Liver (tissue), 9 donors: ENCODE measurements around the gene CLEC4E. TPM values are rescaled to one million over a fixed set of nuclear protein-coding genes. Genes with fewer than 3 reads are reported as not detected.

Source experiments
- DNase-seq: peaks from one replicate; pipeline ENCODE4 v3.0.0-alpha.2; 2017; ENCODE audit warnings: low spot score
- H3K27ac ChIP-seq, 2 donors: one replicate each; pipeline ENCODE4 v1.7.0; 2013; ENCODE audit warnings: inconsistent platforms in 2 of 2, low read length in 2 of 2, control low read depth in 1 of 2, low read depth in 1 of 2, mild to moderate bottlenecking in 1 of 2
- H3K27me3 ChIP-seq, 4 donors: one replicate each; pipeline versions ENCODE4 v1.6.1 to v1.7.0; 2013; ENCODE audit warnings: low read length in 3 of 4, inconsistent platforms in 1 of 4, mild to moderate bottlenecking in 1 of 4, moderate library complexity in 1 of 4; ENCODE audit not compliant: control insufficient read depth in 4 of 4, insufficient read depth in 4 of 4
- H3K36me3 ChIP-seq, 4 donors: one replicate each; pipeline versions ENCODE4 v1.6.1 to v1.7.0; 2013; ENCODE audit warnings: low read length in 3 of 4, mild to moderate bottlenecking in 3 of 4, low read depth in 1 of 4, moderate library complexity in 1 of 4; ENCODE audit not compliant: control insufficient read depth in 4 of 4, insufficient read depth in 3 of 4
- H3K4me1 ChIP-seq, 4 donors: one replicate each; pipeline versions ENCODE4 v1.6.1 to v1.7.0; 2013; ENCODE audit warnings: low read length in 3 of 4, mild to moderate bottlenecking in 3 of 4, moderate library complexity in 1 of 4; ENCODE audit not compliant: control insufficient read depth in 4 of 4, insufficient read depth in 4 of 4
- H3K4me3 ChIP-seq, 3 donors: one replicate each; pipeline versions ENCODE4 v1.6.1 to v1.7.0; 2013; ENCODE audit warnings: low read length in 3 of 3, control low read depth in 1 of 3, low read depth in 1 of 3, mild to moderate bottlenecking in 1 of 3
- H3K9ac ChIP-seq, 2 donors: one replicate each; pipeline ENCODE4 v1.7.0; 2013; ENCODE audit warnings: low read length in 2 of 2, mild to moderate bottlenecking in 2 of 2, moderate library complexity in 2 of 2, control low read depth in 1 of 2, low read depth in 1 of 2
- H3K9me3 ChIP-seq, 4 donors: one replicate each; pipeline versions ENCODE4 v1.6.1 to v1.7.0; 2013; ENCODE audit warnings: low read length in 3 of 4; ENCODE audit not compliant: control insufficient read depth in 4 of 4
- ATF3 ChIP-seq: IDR thresholded peaks from 2 replicates; pipeline ENCODE4 v1.6.1; 2016; ENCODE audit warnings: antibody characterized with exemption
- CTCF ChIP-seq: fragments of 150-350 bp; IDR thresholded peaks from 2 replicates; pipeline ENCODE4 v1.5.1; 2017; ENCODE audit warnings: improper control_type of control experiment, low read depth, low read length; ENCODE audit not compliant: missing input control
- EGR1 ChIP-seq, 2 donors: IDR thresholded peaks; 2 replicates each; pipeline ENCODE4 v1.6.1; 2016 to 2018; ENCODE audit warnings: antibody characterized with exemption in 2 of 2, low read depth in 2 of 2
- FOXA1 ChIP-seq: IDR thresholded peaks from 2 replicates; pipeline ENCODE4 v1.6.1; 2016; ENCODE audit warnings: antibody characterized with exemption
- FOXA2 ChIP-seq: IDR thresholded peaks from 2 replicates; pipeline ENCODE4 v1.6.1; 2016; ENCODE audit warnings: antibody characterized with exemption
- GABPA ChIP-seq, 2 donors: IDR thresholded peaks in 1 of 2; conservative IDR thresholded peaks in 1 of 2; 2 replicates each; pipeline ENCODE4 v1.6.1; 2016; ENCODE audit warnings: antibody characterized with exemption in 2 of 2, mild to moderate bottlenecking in 1 of 2, moderate library complexity in 1 of 2
- HNF4A ChIP-seq, 2 donors: conservative IDR thresholded peaks; 2 replicates each; pipeline ENCODE4 v1.6.1; 2016; ENCODE audit warnings: antibody characterized with exemption in 2 of 2, mild to moderate bottlenecking in 2 of 2
- HNF4G ChIP-seq: IDR thresholded peaks from 2 replicates; pipeline ENCODE4 v1.6.1; 2016; ENCODE audit warnings: antibody characterized with exemption
- JUND ChIP-seq, 2 donors: IDR thresholded peaks; 2 replicates each; pipeline ENCODE4 v1.6.1; 2016; ENCODE audit warnings: antibody characterized with exemption in 2 of 2
- MAX ChIP-seq: IDR thresholded peaks from 2 replicates; pipeline ENCODE4 v1.6.1; 2016; ENCODE audit warnings: antibody characterized with exemption
- NR2F2 ChIP-seq: IDR thresholded peaks from 2 replicates; pipeline ENCODE4 v1.6.1; 2016; ENCODE audit warnings: antibody characterized with exemption
- RAD21 ChIP-seq, 2 donors: IDR thresholded peaks; 2 replicates each; pipeline ENCODE4 v1.6.1; 2016; ENCODE audit warnings: antibody characterized with exemption in 2 of 2, mild to moderate bottlenecking in 2 of 2
- REST ChIP-seq: IDR thresholded peaks from 2 replicates; pipeline ENCODE4 v1.6.1; 2016; ENCODE audit warnings: antibody characterized with exemption, mild to moderate bottlenecking
- RXRA ChIP-seq, 2 donors: IDR thresholded peaks; 2 replicates each; pipeline ENCODE4 v1.6.1; 2017 to 2018; ENCODE audit warnings: antibody characterized with exemption in 2 of 2, mild to moderate bottlenecking in 1 of 2
- SP1 ChIP-seq: IDR thresholded peaks from 2 replicates; pipeline ENCODE4 v1.6.1; 2018; ENCODE audit warnings: antibody characterized with exemption, mild to moderate bottlenecking
- TAF1 ChIP-seq: conservative IDR thresholded peaks from 2 replicates; pipeline ENCODE4 v1.6.1; 2016; ENCODE audit warnings: antibody characterized with exemption, mild to moderate bottlenecking
- YY1 ChIP-seq: IDR thresholded peaks from 2 replicates; pipeline ENCODE4 v1.6.1; 2016; ENCODE audit warnings: antibody characterized with exemption, mild to moderate bottlenecking
- ZBTB33 ChIP-seq: IDR thresholded peaks from 2 replicates; pipeline ENCODE4 v1.6.1; 2016; ENCODE audit warnings: antibody characterized with exemption
- WGBS: extraction: QIAGEN DNeasy Blood & Tissue Kit; methylation state at CpG from one replicate; pipeline ENCODE4 v1.1.7; 2013; 5-methylcytosine and 5-hydroxymethylcytosine counted together
- polyA plus RNA-seq, 2 donors: library from polyadenylated mRNA; stranded (reverse) in 1 of 2; unstranded in 1 of 2; fragments of 200-250 nt in 1 of 2; fragments of >200 nt in 1 of 2; fragmentation: Nextera tagmentation in 1 of 2; extraction: Ambion mirVana in 1 of 2; gene quantifications; one replicate each; pipeline versions ENCODE4 v1.2.1 to v1.2.3, GENCODE V29; 2013 to 2015
- total RNA-seq, 2 donors: library from RNA; depleted of rRNA; stranded (reverse); fragments of >200 nt; gene quantifications; one replicate each; pipeline ENCODE4 v1.2.3, GENCODE V29; 2014
- donor health status: healthy.
- donor health status: healthy.
- donor health status: healthy.
- donor health status: healthy.
- donor health status: healthy.

Gene CLEC4E
- total and polyA plus RNA-seq, 4 donors, result 0.05 to 2.9 (median 1.7) TPM

- no peaks in the 10 kb centered on the region for H3K4me1 ChIP-seq
- TF ChIP-seq TAF1, result no peak
- TF ChIP-seq RXRA (IDR thresholded peaks at IDR 0.05), result no peak
- no peak for TF ChIP-seq HNF4A (conservative IDR thresholded peaks at IDR 0.05)
- TF ChIP-seq FOXA1, result no peak
- TF ChIP-seq RAD21 (IDR thresholded peaks at IDR 0.05), result no peak
- no peak for TF ChIP-seq ZBTB33
- TF ChIP-seq JUND (IDR thresholded peaks at IDR 0.05), result no peak
- no peak for TF ChIP-seq YY1
- no peak for TF ChIP-seq HNF4G
- TF ChIP-seq REST, result no peak
- TF ChIP-seq FOXA2, result no peak
- TF ChIP-seq GABPA (IDR thresholded peaks at IDR 0.05 in 1 of 2, conservative IDR thresholded peaks at IDR 0.05 in 1 of 2), result no peak
- no peak for TF ChIP-seq EGR1 (IDR thresholded peaks at IDR 0.05; ENCODE audit: low read depth in 2 of 2)
- no peak for TF ChIP-seq SP1
- TF ChIP-seq MAX, result no peak
- no peak for TF ChIP-seq NR2F2
- no peak for TF ChIP-seq ATF3
- TF ChIP-seq CTCF, result no peak
- H3K27me3 ChIP-seq, result peaks cover 0 to 10% (median 0%) of the 10 kb centered on the region in 4 donors
- H3K4me3 ChIP-seq, result no peak overlapping the region
- DNase-seq, result no peak
- no peak overlapping the region for H3K27ac ChIP-seq
- peaks cover 0 to 5% (median 0%) of the 10 kb centered on the region in 4 donors for H3K9me3 ChIP-seq
- no peaks in the 10 kb centered on the region for H3K36me3 ChIP-seq
- no peak overlapping the region for H3K9ac ChIP-seq
- 70% methylated on average over 4 of the region's 4 CpGs for WGBS
These were observed 21.5 kb downstream of the CLEC4E start for GRCh38 chr12:8519171-8519570.
